Epithelial cell of esophagus (primary cell): ENCODE measurements around the gene TSC22D2.
A peak's percentile ranks its signal among the peaks of the same experiment; 100 is the strongest.

Experiments
- DNase-seq: peaks from one replicate; pipeline ENCODE4 v3.0.0; 2010; ENCODE audit warnings: low read depth
- H3K4me3 ChIP-seq: 2 replicates; pipeline ENCODE4 v1.5.1; 2011; ENCODE audit warnings: mild to moderate bottlenecking, low read length, control low read depth
- CTCF ChIP-seq: IDR thresholded peaks from 2 replicates; pipeline ENCODE4 v1.5.1; 2011; ENCODE audit warnings: low read depth, mild to moderate bottlenecking, low read length, control low read depth, inconsistent platforms; ENCODE audit not compliant: insufficient read depth; ENCODE audit errors: missing control alignments

TSC22D2 gene

GRCh38 chr3:150408221-150409124 is at the start of gene TSC22D2:
Gene TSC22D2, plus strand, starts transcription at chr3:150408298. Its CDS starts 1,053 bp downstream, at chr3:150409351.
- peak; percentile 18 for TF ChIP-seq CTCF
- peak within 1 kb of the TSS; percentile 90 for H3K4me3 ChIP-seq
- peak; percentile 94 for DNase-seq

- TF ChIP-seq CTCF, result no peak
- no peak for DNase-seq
- no peak overlapping the region for H3K4me3 ChIP-seq
These were observed 48.7 kb upstream of the TSC22D2 start for GRCh38 chr3:150359381-150359780.

GRCh38 chr3:150360966-150361365 is 47.1 kb upstream of the TSC22D2 start:
- no peak for TF ChIP-seq CTCF

GRCh38 chr3:150362515-150363302 is 45.4 kb upstream of the TSC22D2 start:
- no peak for TF ChIP-seq CTCF
- DNase-seq, result peak; percentile 93
- no peak overlapping the region for H3K4me3 ChIP-seq

More at GRCh38 chr3:150360966-150361365, 47.1 kb upstream of the TSC22D2 start:
- DNase-seq, result no peak
- H3K4me3 ChIP-seq, result no peak overlapping the region

- no peak for DNase-seq
- no peak overlapping the region for H3K4me3 ChIP-seq
- no peak for TF ChIP-seq CTCF
These were observed 44.7 kb upstream of the TSC22D2 start for GRCh38 chr3:150363420-150363819.

GRCh38 chr3:150365132-150365604 is 42.9 kb upstream of the TSC22D2 start:
- peak; percentile 68 for DNase-seq
- H3K4me3 ChIP-seq, result no peak overlapping the region
- no peak for TF ChIP-seq CTCF
